Measurements from ENCODE around the gene FMN2. TPM values are rescaled to one million over a fixed set of nuclear protein-coding genes. Genes with fewer than 3 reads are reported as not detected.

Gene FMN2
- total RNA-seq, 1 donor from 2014 or later, result 4.3 TPM

GRCh38 chr1:240522122-240522822, 430.6 kb downstream of the FMN2 start:
- H3K27ac Mint-ChIP-seq, result no peak overlapping the region
- H3K9me3 Mint-ChIP-seq, result no peaks in the 10 kb centered on the region
- no peaks in the 10 kb centered on the region for H3K36me3 Mint-ChIP-seq
- H3K27me3 Mint-ChIP-seq, result peaks cover 3% of the 10 kb centered on the region
- no peak overlapping the region for H3K4me3 Mint-ChIP-seq
- DNase-seq (ENCODE audit: extremely low spot score, unreplicated experiment), result no peak
- peaks cover 27% of the 10 kb centered on the region for H3K4me1 Mint-ChIP-seq (ENCODE audit: unreplicated experiment)
- no peak for TF ChIP-seq CTCF (conservative IDR thresholded peaks at IDR 0.05)

GRCh38 chr1:240524356-240525069, 432.8 kb downstream of the FMN2 start:
- no peak for DNase-seq (ENCODE audit: extremely low spot score, unreplicated experiment)
- no peak overlapping the region for H3K27ac Mint-ChIP-seq
- no peak for TF ChIP-seq CTCF (conservative IDR thresholded peaks at IDR 0.05)
- no peak overlapping the region for H3K4me3 Mint-ChIP-seq
- no peaks in the 10 kb centered on the region for H3K9me3 Mint-ChIP-seq
- H3K27me3 Mint-ChIP-seq, result no peaks in the 10 kb centered on the region
- peaks cover 31% of the 10 kb centered on the region for H3K4me1 Mint-ChIP-seq (ENCODE audit: unreplicated experiment)
- H3K36me3 Mint-ChIP-seq, result no peaks in the 10 kb centered on the region

Measured in type B pancreatic cell (in vitro differentiated cells).